ENCODE data around the gene SNX3. TPM values are rescaled to one million over a fixed set of nuclear protein-coding genes. Genes with fewer than 3 reads are reported as not detected.

SNX3 gene
- polyA plus RNA-seq, 1 donor: 195 TPM

DNA sequence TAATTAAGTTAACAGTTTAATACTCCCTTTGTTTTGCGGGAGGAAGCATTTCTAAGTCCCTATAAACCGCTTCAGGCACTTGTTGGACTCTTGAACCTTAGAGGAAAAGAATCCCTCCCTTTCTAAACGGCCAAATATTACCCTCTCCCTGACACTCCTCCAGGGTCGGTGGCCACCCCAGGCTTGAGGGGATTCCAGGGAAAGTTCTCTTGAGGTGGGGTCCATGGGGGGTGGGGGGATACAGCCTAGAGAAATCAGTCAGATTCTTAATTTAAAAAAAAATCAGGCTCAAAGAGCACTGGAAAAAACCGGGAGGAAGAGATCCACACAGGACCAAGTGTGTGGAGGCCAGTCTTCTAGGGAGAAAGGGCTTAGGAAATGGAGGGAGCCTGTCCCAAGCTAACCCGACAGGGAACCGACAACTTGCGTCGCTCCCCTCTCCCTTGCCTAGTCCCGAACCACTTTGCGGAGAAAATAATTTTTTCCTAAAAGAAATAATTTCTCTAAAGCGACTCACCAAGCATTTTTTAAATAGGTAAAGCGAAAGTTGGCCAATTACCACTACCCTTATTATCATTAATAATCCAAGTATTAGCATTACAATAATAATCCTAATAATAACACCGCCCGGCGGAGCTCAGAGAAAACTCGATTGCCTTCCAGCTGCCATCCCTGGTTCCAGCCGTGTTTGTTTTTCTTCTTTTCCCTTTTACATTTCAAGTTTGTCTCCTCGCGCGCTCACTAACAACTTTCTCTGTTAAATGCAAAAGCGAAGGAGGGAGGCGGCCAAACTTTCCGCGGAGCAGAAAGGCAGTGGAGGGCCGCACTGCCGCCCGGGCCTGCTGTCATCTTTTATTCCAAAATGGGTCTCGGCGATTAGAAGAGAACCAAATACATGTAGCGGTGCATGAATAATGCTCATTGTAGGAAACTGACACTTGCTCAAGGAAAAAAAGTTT, 90.2 kb downstream of the SNX3 start:
- no peak for DNase-seq

DNA sequence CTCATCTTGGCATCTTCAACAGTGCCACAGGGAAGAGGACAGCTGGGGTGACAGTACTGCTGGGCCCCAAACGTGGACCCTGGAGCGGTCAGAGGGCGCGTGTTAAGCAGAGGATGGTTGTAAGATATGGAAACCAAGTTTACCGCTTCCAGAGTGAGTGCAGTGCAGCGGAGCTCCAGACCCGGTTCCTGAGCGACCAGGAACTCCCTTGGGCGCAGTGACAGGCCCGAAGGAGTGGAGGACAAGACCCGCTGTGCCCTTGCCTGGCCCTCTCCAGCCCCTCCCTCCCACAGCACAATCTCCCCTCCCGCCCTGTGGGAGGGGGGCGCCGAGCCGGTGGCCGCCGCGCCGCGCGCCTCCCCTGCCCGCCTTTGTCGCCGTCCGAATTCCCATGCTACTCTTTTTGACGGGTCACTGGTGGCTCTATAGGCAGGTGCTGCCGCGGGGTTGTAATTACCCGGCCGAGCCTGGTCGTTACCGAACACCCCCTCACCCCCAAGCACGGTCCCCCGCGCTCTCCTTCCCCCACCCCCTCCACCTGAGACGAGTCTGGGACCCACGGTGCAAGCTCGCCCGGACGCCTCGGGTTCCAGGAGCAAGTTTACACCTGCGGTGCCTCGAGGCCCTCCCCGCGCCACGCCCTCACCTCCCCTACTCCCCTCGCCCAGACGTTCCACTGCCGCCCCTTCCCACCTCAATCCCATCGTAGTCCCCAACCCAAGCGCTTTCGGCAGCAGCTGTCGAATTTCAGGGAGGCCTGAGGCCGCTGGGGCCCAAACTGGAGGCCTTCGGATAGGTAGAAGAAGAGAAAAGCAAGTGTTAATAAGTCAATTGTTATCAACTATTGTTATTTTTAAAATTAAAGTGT, 91.1 kb downstream of the SNX3 start:
- no peak for DNase-seq

DNA sequence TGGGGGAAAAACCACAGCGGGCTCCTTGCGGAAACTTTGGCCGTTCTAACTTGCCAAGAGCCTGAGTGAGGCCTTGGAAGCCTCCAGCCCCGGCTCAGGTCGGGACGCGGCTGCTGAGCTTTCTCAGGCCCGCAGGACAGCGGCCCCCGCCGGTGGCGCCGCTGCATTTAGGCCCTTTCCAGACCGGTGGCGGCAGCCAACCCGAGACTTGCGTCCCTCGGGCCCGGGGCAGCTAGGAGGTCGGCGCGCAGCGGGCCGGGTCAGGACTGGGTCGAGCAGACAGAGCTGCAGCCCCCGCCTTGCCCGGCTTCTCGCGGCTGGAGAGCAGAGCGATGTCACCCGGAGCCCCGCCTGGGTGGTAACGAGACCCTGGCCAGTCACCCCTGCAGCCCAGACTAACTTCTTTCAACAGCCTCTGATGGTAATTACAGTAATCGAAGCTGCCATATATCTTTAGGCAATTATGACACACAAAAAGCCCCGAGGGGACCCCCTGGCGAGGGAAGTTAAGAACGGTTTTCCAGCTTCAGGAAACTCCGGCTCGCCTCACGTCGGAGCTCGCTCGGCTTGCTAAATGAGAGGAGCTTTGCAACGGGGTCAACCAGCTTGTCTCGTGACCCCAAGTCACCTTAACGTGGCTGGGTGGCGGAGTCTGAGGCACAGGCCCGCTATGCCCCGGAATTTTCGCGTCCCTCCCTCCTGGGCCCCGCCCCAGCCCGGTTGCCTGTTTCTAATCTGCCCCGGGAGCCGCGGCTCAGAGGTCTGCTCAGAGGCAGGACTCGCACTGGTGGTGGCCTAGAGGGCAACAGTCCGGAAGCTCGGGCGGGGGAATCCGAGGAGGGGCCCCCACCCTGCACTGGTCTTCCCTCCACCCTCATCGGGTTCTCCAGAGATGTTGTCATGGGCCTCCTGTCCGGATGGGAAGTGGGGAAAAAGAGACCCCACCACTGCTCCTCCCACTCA, 92.1 kb downstream of the SNX3 start:
- no peak for DNase-seq

DNA sequence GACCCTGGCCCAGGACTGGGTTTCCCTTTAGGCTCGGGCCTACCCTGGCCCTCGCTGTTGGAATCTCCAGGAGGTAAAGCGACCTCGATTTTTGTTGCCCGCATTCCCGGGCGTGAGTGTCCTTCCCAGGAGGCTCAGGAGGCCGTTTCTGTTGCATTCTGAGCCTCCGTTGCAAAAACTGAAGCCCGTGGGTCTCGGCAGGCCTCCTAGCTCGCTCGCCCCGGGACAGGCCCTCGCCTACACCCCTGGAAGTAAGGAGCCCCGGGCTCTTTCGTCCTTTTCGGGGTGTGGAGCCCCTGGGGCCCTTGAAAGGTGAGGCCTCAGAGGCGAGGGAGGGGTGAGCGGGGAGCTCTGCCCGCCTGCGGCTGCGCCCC, 92.8 kb downstream of the SNX3 start:
- no peak for DNase-seq

DNA sequence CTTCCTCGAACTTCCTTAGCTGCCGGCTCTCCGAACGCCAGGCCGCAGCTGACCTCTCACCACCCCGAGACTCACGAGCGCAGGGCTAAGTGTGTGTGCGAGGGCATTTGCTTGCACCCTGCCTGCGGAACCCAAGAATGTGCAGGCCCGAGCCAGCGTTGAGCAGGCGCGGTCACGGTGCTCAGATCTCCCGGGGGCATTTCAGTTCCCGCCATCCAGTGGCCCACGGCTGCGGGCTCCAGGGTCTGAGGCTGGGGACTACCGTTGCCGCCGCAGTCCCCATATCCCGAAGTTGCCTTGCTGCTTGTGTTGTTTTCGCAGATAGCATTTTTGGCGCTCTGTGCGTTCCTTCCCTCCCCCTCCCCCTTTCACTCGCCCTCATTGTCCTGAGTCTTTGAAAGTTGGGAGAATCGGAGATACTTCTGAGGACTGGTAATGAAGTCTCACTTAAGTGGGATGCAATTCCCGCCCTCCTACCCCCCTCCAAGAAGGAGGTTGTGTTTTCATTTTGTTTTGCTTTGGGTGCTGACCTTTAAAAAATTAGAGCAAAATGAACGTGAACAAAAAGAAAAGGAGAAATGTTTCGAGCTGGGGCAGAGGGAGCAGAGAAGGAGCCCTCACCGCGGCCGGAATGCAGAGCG, 93.3 kb downstream of the SNX3 start:
- no peak for DNase-seq

DNA sequence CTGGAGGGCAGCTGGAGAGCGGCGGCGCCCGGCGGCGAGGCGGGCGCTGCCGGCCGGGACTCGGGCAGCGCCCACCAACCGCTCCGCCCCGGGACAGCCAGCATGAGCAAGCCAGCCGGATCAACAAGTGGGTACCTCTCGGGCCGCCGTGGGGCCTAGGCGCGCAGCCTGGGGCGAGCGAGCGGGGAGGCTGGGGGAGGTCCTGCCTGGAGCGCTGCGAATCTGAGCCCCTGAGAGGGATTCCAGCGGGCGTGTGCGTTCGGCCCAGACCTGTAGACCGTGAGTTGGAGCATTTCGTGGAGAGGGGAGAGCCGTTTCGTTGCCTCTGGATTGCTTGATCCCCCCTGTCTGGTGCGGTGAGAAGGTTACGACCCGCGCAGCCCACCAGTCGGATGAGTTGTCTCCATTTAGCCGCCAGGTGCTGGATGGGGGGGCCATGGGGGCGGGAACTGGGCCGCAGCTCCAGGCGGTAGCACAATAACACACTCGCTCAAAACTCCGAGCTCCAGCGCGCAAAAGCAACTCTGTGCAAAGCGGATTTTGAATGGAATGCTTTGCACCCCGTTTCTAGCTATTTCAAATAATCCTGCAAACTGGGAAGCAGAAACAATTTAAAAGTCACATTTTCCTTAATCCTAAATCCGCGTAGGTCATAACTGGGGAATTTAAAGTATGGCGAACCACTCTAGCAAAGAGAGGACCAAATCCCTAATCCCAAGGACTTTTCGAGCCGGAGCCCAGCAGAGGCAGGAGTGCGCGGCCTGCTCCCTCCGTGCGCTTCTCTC, 94.0 kb downstream of the SNX3 start:
- no peak for DNase-seq

DNA sequence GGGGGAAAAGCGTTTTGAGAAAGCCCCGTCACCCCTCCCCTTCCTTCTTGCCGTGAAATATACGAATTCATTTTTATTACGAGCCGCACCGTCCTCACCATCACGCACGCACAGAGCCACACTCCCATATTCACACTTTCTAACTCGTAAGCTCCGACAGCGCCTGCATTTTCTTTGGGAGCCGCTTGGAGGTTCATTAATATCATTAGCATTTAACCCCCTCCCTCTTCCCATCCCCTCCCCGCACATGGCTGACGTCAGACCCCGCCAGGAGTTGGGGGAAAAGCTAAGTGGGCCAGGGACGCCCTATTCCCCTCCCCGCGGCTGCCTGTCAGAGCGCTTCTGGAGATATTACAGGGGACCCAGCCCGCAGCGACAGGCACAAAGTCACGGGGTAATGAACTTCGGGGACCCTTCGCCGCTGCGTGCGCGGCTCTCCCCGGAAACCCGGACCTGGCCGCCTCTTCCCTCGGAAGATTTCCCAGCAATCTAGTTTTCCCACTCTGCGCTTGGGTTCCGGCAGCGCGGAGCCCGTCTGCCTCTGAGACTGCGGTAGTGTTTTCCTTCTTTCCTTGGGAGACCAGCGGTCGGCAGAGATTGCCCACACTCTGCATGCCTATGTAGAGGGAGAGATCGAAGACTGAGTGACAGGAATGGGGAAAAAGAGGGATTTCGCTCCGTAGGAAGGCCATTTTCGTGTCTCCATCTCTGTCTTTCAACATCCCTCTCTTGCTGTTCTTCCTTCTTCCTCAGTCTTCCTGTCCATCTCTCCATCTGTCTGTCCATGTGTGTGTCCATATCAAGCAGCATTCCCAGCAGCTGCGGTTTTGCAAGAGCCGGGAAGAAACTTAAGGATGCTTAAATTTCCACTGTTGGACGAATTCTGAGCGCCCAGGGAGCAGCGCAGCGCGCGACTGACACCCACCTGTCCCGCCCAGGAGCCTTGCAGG, 94.9 kb downstream of the SNX3 start, which contains the start of gene NR2E1:
NR2E1 (plus strand) TSS at position 309 of the 950 bp plus-strand sequence. CDS start 744 bp downstream, outside the sequence.
- no peak for DNase-seq

DNA sequence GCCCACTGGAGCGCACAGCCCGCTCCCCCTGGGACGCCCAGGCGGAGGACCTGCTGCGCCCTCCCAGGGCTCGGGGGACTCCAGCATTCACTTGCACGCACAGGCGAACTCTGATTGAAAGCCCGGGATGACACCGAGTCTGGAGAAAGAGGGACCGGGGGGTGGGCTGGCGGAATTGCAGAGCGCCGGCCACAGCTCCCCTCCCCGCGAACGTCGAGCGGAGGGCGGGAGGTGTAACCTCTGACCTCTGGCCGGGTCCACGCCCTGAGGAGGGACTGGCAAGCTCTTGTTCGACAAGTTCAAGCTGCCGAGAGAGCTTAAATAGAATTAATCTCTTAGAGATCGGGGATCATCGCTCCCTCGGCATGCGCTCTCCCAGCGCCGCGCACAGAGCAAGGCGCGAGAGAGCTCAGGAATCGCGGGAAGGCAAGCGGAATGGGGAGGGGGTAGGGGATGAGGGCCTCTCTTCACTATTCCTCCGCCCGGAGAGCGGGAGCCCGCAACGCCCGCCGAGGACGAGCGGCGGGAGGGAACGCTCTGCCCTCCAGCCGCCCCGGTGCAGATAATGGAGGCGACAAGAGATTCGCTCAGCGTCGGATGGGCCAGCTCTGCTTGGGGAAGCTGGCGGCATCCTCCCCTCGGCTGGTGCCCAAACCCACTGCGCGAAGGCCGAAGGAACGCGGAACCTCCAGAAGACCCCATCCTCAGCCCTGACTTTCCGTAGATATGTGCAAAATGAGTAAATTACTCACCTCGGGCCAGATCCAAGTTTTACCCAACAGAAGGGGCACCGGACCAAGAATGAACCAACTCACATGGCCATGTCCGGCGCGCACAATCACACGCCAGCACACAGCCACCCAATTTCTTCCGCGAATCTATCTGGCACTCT, 95.8 kb downstream of the SNX3 start:
- no peak for DNase-seq

DNA sequence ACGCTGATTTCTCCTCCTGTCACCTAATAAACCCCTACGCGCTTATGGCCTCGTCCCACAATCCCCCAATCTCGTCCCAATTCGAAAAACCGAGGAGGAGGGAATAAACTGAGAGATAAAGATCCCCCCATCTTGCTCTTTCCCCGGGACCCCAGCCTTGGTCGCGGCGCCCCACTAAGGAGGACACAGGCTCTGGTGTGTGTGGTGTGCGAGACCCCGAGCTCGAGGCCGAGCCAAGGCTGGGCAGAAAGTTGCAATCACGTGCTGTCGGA, 96.4 kb downstream of the SNX3 start:
- no peak for DNase-seq

DNA sequence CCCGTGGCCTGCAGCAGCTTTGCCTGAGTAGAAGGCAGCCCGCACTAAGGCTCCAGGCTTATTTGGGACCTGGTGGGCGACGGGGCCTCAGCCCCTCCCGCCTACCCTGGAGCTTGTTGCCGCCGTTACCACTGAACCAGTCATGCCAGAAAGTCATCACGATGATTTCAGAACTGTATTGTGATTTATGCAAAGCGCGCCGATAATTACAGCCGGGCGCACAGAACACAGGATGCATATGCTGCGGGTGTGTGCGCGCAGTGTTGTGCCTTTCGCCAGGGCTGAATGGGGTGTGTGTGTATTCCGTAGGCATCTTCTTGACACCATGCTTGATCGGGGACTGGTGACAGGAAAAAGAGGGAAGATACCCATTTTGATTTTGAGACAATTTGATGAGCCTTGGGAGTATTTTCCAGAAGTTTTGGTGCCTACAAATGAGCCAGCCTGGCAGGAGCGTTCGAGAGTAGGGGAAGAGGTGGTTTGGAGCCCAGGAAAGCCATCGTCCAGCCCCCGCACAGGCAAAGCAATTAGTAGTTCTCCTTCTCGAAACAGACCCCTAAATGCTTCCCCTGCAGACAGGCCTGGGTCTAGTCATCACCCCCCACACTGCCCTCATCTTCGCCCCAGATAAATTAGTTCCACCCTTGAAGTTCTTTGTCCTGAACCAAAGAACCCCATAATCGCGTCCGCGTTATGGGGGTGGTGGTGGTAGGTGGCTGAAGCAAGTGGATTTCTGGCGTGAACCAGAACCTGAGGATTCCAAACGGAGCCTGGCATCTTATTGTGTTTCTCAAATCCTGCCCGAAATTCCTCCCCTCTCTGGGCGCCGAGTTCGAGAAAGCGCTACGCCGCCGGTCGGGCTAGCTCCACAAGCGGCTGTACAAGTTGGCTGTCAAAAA, 96.9 kb downstream of the SNX3 start:
- no peak for DNase-seq

DNA sequence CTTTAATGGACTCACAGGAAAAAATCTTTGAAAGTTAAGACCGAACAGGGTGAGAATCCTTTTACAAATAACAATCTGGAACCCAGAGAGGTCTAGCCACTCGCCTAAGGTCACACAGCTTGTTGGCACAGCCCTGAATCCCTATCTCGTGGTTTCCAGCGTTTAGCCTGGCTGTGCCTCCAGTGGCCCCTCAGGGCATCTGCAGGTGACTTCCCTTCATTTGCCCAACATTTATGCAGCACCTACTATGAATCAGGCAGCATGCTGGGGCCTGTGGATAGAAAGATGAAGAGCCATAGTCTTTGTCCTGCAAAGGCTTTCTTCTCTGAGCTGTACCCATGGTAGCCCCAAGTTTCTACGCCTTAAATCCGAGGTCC, 97.6 kb downstream of the SNX3 start:
- DNase-seq: no peak

DNA sequence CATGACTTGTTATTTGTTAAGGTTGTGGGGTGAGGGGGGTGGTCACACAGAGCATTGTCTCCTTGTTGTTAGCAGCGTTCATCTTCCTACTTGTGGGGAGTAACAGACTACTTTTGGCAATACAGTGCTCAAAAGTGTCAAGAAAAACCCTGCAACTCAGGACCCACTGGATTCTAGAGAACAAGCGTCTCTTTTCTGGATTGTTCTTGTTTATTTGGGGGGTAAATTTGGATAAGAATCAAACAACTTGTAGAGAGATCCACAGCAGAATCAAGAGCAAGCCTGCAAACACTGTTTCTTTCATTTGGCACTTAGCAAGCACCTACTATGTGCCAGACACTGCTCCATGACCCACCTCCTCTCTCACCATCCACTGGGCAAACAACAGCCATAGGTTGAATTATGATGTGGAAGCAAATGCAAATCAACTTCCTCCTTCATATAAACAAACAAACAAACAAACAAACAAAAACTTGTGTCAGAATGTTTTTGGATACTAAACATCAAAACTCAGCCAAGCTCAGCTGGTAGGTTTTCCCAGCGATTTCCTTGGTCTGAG, 99.0 kb downstream of the SNX3 start:
- no peak for DNase-seq

Other genes starting within 250 kb of the SNX3 start
- 18.0 TPM for gene OSTM1, start 186.3 kb downstream of the SNX3 start, polyA plus RNA-seq (ENCODE audit: insufficient read length)
- gene NR2E1, start 95.0 kb downstream of the SNX3 start, polyA plus RNA-seq (ENCODE audit: insufficient read length): not detected
- 6.7 TPM for gene AFG1L, start 34.0 kb upstream of the SNX3 start, polyA plus RNA-seq (ENCODE audit: insufficient read length)